Hypothalamus (tissue), 51 donors: ENCODE results near the gene SETD1B.
"Not testable (repeated sequence)": the region's sequence is repeated elsewhere in the genome, so short reads cannot be mapped to it uniquely, and the experiment has no call there.

Experiments used
- DNase-seq, 51 donors: peaks; one replicate each; lab custom pipeline; 2025; lab: John Stamatoyannopoulos, UW

The SETD1B gene

GRCh38 chr12:121843236-121843982 is 39.6 kb downstream of the SETD1B start:
- no peak for DNase-seq

- DNase-seq, result no peak
Measured at GRCh38 chr12:121845701-121846100, 41.9 kb downstream of the SETD1B start.

- DNase-seq, result no peak
Measured at GRCh38 chr12:121849211-121849610, 45.4 kb downstream of the SETD1B start.

- DNase-seq, result no peak
Measured at GRCh38 chr12:121849665-121850064, 45.9 kb downstream of the SETD1B start.

GRCh38 chr12:121852392-121852791 is 48.6 kb downstream of the SETD1B start:
- DNase-seq, result not testable (repeated sequence)

GRCh38 chr12:121857322-121858246 is 53.8 kb downstream of the SETD1B start:
- no peak for DNase-seq

- DNase-seq, result no peak
Measured at GRCh38 chr12:121858318-121858661, 54.5 kb downstream of the SETD1B start.

- DNase-seq, result peak in 23 of 51 donors; percentile 1 to 63 (median 16)
Measured at GRCh38 chr12:121858662-121859572, 55.1 kb downstream of the SETD1B start, which contains the start of gene HPD. HPD (minus strand) TSS chr12:121858859; CDS start chr12:121858823, 36 bp downstream.

- DNase-seq, result no peak
Measured at GRCh38 chr12:121860257-121860656, 56.4 kb downstream of the SETD1B start.

GRCh38 chr12:121860699-121861098 is 56.9 kb downstream of the SETD1B start:
- not testable (repeated sequence) for DNase-seq

- DNase-seq, result peak in 1 of 51 donors; percentile 2
Measured at GRCh38 chr12:121861636-121862254, 57.9 kb downstream of the SETD1B start.

GRCh38 chr12:121866331-121866730 is 62.5 kb downstream of the SETD1B start:
- no peak for DNase-seq

GRCh38 chr12:121869229-121869628 is 65.4 kb downstream of the SETD1B start:
- not testable (repeated sequence) for DNase-seq

GRCh38 chr12:121871467-121871866 is 67.7 kb downstream of the SETD1B start:
- no peak for DNase-seq

- DNase-seq, result peak in 16 of 51 donors; percentile 2 to 58 (median 8)
Measured at GRCh38 chr12:121872546-121873215, 68.9 kb downstream of the SETD1B start.

GRCh38 chr12:121873216-121873569 is 69.4 kb downstream of the SETD1B start:
- DNase-seq, result no peak

- DNase-seq, result no peak
Measured at GRCh38 chr12:121874071-121874470, 70.3 kb downstream of the SETD1B start.

GRCh38 chr12:121875582-121875981 is 71.8 kb downstream of the SETD1B start:
- no peak for DNase-seq

GRCh38 chr12:121876080-121876447 is 72.3 kb downstream of the SETD1B start:
- DNase-seq, result not testable (repeated sequence)
